ENCODE data around the gene TSSC4. TPM values are rescaled to one million over a fixed set of nuclear protein-coding genes. Genes with fewer than 3 reads are reported as not detected.

TSSC4 gene
- total and polyA plus RNA-seq, 2 of the 13 experiments (the other 11 are each of a cell fraction or from before 2014, with no cell fraction given): 16.2 to 58.6 TPM

DNA sequence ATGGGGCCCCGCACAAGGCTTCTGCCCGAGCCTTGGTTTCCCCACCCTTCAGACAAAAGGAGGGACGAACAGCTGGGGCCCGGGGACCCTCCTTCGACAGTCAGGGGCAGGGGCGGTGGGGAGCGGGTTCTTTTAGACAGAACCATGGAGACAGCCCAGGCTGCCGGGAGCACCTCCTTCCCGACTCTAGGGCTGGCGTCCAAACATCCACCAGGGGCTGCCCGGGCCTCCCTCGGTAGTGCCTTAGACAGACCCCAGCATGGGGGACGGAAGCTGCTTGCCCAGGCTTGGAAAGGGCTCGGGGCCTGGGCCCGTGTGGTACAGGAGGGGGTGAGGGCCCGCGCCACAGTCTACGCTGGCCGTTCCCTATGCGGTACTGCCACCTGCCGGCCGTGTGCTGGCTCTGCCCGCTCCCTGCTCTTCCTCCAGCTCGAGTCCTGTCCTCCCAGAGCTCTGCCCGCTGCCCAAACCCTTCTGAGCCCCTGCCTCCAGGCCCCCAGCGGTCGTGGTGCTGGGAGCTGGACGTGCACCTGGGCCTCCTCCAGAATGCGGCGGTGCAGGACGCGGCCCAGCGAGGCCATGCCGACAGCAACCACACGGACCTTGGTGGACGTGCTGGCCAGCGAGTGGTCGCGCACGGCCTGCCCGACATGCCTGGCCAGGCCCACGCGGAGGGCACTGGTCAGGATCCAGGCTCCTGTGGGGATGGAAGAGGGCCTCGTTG is 20.1 kb downstream of the TSSC4 start (continued):
- TF ChIP-seq POGZ (CRISPR knock-in tag; IDR thresholded peaks at IDR 0.05): no peak
- TF ChIP-seq PPARG (CRISPR knock-in tag; conservative IDR thresholded peaks at IDR 0.05): no peak
- no peak for TF ChIP-seq REPIN1 (CRISPR knock-in tag; IDR thresholded peaks at IDR 0.05; ENCODE audit: borderline replicate concordance, low read depth)
- no peak for TF ChIP-seq ATAD3A (CRISPR knock-in tag; IDR thresholded peaks at IDR 0.05)
- TF ChIP-seq ZNF777 (CRISPR knock-in tag; IDR thresholded peaks at IDR 0.05): 0 out of 2 replicates have a peak, but pooled peaks have one; percentile 51
- TF ChIP-seq, protein P1, sequence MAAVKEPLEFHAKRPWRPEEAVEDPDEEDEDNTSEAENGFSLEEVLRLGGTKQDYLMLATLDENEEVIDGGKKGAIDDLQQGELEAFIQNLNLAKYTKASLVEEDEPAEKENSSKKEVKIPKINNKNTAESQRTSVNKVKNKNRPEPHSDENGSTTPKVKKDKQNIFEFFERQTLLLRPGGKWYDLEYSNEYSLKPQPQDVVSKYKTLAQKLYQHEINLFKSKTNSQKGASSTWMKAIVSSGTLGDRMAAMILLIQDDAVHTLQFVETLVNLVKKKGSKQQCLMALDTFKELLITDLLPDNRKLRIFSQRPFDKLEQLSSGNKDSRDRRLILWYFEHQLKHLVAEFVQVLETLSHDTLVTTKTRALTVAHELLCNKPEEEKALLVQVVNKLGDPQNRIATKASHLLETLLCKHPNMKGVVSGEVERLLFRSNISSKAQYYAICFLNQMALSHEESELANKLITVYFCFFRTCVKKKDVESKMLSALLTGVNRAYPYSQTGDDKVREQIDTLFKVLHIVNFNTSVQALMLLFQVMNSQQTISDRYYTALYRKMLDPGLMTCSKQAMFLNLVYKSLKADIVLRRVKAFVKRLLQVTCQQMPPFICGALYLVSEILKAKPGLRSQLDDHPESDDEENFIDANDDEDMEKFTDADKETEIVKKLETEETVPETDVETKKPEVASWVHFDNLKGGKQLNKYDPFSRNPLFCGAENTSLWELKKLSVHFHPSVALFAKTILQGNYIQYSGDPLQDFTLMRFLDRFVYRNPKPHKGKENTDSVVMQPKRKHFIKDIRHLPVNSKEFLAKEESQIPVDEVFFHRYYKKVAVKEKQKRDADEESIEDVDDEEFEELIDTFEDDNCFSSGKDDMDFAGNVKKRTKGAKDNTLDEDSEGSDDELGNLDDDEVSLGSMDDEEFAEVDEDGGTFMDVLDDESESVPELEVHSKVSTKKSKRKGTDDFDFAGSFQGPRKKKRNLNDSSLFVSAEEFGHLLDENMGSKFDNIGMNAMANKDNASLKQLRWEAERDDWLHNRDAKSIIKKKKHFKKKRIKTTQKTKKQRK (IDR thresholded peaks at IDR 0.05; ENCODE audit: low read length): no peak
- TF ChIP-seq, protein P2, sequence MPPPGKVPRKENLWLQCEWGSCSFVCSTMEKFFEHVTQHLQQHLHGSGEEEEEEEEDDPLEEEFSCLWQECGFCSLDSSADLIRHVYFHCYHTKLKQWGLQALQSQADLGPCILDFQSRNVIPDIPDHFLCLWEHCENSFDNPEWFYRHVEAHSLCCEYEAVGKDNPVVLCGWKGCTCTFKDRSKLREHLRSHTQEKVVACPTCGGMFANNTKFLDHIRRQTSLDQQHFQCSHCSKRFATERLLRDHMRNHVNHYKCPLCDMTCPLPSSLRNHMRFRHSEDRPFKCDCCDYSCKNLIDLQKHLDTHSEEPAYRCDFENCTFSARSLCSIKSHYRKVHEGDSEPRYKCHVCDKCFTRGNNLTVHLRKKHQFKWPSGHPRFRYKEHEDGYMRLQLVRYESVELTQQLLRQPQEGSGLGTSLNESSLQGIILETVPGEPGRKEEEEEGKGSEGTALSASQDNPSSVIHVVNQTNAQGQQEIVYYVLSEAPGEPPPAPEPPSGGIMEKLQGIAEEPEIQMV (CRISPR knock-in tag; IDR thresholded peaks at IDR 0.05; ENCODE audit: low read depth): no peak
- no peak for TF ChIP-seq ZNF703 (CRISPR knock-in tag; IDR thresholded peaks at IDR 0.05; ENCODE audit: borderline replicate concordance)
- no peak for TF ChIP-seq NFYC (CRISPR knock-in tag; IDR thresholded peaks at IDR 0.05)
- peak; percentile 49; the same call in 1 of the 2 replicates for TF ChIP-seq MEIS2 (CRISPR knock-in tag; IDR thresholded peaks at IDR 0.05)
- TF ChIP-seq PAF1 (CRISPR knock-in tag; IDR thresholded peaks at IDR 0.05): no peak
- no peak for TF ChIP-seq TBX3 (IDR thresholded peaks at IDR 0.05; ENCODE audit: borderline replicate concordance)
- TF ChIP-seq, protein P3, sequence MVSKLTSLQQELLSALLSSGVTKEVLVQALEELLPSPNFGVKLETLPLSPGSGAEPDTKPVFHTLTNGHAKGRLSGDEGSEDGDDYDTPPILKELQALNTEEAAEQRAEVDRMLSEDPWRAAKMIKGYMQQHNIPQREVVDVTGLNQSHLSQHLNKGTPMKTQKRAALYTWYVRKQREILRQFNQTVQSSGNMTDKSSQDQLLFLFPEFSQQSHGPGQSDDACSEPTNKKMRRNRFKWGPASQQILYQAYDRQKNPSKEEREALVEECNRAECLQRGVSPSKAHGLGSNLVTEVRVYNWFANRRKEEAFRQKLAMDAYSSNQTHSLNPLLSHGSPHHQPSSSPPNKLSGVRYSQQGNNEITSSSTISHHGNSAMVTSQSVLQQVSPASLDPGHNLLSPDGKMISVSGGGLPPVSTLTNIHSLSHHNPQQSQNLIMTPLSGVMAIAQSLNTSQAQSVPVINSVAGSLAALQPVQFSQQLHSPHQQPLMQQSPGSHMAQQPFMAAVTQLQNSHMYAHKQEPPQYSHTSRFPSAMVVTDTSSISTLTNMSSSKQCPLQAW (CRISPR knock-in tag; IDR thresholded peaks at IDR 0.05): peak; percentile 43; the same call in 1 of the 2 replicates
- TF ChIP-seq, protein P4, sequence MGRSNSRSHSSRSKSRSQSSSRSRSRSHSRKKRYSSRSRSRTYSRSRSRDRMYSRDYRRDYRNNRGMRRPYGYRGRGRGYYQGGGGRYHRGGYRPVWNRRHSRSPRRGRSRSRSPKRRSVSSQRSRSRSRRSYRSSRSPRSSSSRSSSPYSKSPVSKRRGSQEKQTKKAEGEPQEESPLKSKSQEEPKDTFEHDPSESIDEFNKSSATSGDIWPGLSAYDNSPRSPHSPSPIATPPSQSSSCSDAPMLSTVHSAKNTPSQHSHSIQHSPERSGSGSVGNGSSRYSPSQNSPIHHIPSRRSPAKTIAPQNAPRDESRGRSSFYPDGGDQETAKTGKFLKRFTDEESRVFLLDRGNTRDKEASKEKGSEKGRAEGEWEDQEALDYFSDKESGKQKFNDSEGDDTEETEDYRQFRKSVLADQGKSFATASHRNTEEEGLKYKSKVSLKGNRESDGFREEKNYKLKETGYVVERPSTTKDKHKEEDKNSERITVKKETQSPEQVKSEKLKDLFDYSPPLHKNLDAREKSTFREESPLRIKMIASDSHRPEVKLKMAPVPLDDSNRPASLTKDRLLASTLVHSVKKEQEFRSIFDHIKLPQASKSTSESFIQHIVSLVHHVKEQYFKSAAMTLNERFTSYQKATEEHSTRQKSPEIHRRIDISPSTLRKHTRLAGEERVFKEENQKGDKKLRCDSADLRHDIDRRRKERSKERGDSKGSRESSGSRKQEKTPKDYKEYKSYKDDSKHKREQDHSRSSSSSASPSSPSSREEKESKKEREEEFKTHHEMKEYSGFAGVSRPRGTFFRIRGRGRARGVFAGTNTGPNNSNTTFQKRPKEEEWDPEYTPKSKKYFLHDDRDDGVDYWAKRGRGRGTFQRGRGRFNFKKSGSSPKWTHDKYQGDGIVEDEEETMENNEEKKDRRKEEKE (IDR thresholded peaks at IDR 0.05): no peak
- no peak for TF ChIP-seq GRHL1 (CRISPR knock-in tag; conservative IDR thresholded peaks at IDR 0.05)

Data from HepG2 (cell line).